Activated CD8-positive, alpha-beta memory T cell treated with anti-CD3 and anti-CD28 coated beads, Interleukin-2, amount 50 U/mL, for 1 hour (primary cell): ENCODE data around the gene POLL.
"Not testable (repeated sequence)": the region's sequence is repeated elsewhere in the genome, so short reads cannot be mapped to it uniquely, and the experiment has no call there.

Experiments used
- DNase-seq: peaks from one replicate; pipeline ENCODE4 v3.0.0-alpha.2; 2020; ENCODE audit errors: extremely low read depth

POLL gene

DNA sequence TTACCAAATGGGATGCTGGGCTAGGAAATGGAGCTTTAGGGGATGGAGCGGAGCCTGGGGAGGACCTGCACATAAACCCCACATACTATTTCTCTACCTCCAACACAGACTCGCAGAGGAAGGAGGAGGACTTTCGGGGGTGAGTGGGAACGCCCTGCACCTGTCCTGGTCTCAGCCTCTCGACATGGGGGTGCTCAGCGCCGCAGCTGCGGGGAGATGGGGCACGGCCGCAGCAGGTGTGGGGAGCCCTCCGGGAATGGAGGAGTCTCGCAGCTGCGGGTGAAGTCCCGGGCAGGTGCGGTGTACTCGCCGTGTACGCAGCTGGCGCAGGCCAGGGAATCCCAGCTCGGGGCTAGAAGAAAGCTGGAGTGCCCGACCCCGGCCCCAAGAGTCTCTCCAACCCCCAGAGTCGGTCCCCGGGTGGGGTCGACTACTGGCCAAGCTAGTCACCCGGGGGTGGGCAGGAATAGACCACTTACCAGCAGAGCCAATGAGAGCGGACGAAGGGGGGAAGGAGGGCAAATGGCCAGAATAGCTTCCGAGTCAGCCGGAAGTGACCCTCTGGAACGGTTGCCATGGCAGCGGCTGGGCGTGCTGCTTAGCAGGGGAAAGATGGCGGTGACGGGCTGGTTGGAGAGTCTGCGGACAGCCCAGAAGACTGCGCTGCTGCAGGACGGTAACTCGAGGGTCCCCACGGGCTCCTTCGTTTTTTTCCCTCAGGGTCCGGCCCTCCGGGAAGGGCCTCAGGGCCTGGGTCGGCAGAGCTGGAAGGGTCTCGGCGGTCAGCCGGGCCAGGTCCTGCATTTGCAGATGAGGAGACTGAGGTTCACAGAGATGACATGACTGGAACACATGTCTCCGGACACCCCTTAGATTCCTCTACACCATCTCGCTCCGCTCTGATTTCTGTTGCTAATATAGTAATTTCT, at the start of gene POLL, which contains the start of gene DPCD:
POLL (minus strand) TSS at position 533 of the 929 bp plus-strand sequence. CDS start 897 bp downstream, outside the sequence.
DPCD (plus strand) TSS at position 597 of the 929 bp plus-strand sequence; CDS start at position 613, 16 bp downstream.
- peak; percentile 81 for DNase-seq

DNA sequence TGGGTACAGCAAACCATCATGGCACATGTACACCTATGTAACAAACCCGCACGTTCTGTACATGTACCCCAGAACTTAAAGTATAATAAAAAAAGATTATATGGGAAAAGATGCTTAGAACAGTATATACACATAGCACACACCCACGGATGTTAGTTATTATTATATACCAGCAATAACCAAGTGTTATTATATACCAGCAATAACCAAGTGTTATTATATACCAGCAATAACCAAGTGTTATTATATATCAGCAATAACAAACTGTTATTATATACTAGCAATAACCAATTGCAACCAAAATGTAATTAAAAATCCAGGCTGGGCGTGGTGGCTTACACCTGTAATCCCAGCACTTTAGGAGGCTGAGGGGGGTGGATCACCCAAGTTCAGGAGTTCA, 45.5 kb upstream of the POLL start:
- DNase-seq, result not testable (repeated sequence)

DNA sequence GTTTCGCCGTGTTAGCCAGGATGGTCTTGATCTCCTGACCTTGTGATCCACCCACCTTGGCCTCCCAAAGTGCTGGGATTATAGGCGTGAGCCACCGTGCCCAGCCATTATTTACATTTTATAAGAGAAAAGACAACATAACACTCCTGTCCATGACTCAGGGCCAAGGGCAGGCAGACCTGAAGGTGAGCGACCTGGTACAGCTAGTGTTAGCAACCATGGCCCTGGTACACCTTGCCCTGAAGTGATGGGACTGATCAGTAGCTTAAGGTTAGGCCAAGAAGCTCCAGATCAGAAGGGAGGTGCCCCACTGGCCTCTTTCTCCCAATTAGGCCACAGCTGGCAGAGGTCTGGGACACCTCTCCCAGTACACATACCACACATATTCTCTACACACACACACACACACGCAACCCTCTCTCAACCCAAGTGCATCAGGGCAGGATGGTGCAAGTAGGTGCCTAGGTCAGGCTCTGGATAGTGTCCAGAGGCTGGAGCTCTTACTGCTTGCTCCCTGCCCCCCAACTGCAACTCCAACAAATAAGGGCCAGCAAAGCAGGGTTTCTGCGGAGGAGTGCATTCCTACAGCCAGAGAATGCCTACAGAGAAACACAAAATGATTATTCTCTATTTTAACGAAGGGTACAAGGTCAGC, 43.9 kb upstream of the POLL start:
- DNase-seq, result no peak

DNA sequence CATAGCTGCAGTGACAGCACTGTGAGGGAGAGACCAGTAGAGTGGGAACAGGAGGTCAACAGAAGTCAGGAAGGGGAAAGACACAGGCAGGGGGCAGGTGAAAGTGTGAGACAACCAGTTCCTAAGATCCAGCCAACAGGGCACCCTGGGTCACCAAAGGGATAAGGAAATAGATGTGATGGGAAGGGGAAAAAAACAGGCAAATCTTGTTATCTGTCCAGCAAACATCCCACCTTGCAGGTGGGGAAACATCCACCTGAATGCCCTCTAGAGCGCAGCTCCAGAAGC, 42.5 kb upstream of the POLL start:
- DNase-seq, result no peak

DNA sequence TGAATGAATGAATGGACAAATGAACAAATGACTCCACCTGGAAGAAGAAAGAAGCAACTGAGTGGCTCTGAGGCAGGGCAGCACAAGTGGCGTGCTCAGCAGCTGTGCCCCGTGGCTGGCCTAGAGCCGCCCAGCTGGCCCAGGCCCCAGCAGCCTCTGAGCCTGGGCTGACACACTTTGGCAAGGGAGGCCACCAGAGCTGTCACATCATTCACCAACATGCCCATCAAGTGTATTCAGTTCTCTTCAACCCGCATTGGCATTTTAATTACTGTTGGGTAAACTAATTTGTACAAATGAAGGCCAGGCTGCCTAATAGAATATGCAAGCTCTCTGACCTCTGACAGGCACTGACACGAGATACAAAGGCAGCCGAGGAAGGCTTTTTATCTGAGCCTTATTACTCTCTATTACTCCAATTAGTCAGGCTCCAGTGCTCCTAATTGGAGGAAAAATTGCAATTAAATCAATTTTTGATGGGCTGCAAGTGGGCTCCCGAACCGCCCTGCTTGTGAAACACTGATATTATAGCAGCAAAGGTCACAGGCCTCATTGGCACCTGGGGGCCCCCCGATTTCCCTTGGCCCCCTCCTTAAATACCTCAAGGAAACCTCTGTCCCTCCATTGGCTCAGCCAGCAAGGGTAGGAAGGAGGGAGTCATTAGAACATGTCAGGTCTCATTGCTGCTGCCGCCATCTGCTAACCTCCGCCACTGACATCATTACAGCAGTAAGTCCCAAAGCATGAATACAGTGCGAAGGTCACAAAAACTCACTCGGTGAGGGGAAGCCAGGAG, 42.0 kb upstream of the POLL start:
- DNase-seq, result no peak

DNA sequence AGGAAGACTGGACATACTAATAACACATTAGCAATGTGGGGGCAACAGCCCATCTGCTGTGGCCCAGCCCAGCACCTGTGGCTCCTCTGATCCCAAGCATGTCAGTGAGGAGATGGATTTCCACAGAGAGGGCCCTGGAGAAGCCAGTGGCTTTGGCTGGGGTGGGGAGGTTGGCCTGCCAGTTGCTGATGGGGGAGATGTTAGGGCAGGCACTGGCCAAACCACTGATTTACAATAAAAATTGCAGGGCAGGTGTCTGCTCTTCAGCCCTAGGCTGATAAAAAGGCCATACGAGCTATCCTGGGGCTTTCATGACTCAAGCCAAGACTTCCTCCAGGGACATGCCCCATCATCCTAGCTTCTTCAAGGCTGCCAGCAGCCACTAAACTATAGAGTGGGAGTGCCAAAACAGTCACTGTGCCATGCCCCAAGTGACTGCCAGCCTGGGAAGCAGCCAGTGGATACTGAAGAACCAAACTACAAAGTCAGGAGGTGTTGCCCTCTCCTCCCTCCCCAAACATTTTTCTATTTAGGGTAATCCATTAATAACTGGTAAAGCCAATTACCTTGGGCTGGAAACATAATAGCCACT, 37.9 kb upstream of the POLL start:
- DNase-seq, result no peak

DNA sequence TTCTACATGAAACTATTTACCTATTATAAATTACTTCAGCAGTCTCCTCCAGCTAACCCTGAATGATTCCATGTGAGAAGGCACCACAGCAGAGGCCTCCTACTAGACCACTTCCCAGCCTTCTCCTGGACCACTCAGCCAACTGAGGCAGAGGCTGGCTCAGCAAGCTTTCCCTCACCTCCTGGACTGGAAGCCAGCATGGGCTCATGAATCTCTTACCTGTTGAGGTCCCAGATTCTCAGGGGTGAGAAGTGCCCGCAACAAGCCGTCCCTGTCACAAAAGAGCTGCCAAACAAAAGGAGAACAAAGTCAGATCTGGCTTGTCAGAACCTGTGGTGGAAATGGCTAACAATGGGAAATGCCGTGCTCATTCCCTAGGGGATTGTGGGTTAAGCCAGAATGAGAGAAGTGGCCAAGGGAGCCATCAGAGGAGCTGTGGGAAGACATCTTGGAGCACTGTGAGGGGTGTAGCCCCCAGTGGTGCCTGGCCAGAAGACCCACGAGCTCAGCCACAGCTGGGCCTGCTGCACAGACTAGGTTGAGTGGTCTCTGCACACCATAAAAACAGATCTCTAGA, 36.6 kb upstream of the POLL start:
- no peak for DNase-seq

DNA sequence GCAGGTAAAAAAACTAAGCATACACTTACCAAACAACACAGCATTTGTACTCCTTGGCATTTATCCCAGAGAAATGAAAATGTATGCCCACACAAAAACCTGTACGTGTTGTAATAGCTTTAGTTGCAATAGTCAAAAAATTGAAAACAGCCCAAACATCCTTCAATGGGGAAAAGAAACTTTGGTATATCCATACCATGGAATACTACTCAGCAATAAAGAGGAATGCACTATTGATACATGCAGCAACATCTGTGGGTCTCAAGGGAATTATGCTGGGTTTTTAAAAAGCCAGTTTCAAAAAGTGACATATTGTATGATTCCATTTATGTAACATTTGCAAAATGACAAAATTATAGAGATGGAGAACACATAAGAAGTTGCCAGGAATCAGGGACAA, 35.5 kb upstream of the POLL start:
- no peak for DNase-seq

DNA sequence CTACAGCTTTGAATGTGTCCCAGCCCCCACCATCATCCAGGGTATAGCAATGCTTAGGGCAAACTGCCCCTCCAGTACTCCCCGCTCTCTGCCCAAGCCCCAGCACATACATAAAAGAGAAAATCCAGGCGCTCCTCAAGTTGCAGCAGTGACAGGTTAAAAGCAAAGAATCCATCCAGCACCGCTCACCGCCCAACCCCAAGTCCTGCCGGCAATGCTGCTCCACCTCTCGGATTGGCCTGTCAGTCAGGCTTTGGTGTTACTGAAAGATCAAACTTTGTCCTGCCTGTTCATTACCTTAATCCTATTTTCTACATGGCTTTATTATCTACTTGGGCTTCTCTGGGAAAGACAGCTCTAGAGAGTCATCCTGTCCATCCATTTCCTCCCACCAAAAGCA, 31.9 kb upstream of the POLL start:
- DNase-seq, result no peak

DNA sequence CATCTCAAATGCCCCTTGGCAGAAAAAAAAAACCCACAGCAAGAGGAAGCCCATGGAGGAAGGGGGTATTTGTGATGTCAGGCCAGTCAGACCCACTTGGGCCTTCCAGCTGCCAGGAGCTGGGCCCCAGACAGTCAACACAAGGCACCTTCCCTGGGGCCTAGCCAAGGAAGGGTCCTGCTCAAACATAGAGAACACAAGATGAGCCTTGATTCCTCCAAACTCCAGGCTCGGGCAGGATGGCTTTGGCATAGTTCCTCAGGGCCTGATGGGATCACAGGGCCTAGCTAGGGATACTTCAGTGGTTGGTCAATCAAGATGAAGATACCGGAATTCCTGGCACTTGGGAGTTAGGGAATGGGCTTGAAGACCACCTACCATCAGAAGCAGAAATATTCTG, 30.8 kb upstream of the POLL start:
- no peak for DNase-seq

DNA sequence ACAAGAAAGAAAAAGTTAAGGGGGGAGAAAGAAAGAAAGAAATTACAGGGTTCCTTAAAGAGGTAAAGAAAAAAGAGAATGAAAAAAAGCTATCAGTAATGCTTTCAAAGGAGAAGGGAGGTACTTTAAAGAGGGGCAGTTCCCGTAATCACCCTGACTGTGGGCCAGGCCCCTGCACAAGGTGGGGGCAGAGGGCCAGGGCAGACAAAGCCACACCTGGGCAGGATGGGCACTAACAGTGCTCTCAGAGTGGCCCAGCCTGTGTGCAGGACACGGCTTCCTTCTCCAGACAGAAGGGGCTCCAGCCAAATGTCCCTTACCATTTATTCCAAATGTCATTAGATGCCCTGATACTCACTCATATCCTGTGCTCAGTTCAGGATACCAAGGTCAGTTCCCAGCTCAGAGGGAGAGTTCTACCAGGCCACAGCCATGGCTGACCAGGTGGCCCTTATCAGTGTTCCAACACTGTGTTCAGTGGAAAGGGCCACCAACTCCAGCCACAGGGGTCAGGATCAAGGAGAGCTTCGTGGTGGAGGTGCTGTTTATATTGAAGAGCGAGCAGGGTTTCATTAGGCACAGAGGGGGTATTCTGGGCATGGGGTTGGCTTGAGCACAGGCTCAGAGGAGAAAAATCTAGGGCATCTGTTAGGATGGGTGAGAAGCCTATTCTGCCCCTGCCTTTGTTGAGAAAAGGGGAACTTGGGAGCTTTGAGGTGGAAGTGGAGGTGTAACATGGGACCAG, 29.9 kb upstream of the POLL start:
- no peak for DNase-seq

DNA sequence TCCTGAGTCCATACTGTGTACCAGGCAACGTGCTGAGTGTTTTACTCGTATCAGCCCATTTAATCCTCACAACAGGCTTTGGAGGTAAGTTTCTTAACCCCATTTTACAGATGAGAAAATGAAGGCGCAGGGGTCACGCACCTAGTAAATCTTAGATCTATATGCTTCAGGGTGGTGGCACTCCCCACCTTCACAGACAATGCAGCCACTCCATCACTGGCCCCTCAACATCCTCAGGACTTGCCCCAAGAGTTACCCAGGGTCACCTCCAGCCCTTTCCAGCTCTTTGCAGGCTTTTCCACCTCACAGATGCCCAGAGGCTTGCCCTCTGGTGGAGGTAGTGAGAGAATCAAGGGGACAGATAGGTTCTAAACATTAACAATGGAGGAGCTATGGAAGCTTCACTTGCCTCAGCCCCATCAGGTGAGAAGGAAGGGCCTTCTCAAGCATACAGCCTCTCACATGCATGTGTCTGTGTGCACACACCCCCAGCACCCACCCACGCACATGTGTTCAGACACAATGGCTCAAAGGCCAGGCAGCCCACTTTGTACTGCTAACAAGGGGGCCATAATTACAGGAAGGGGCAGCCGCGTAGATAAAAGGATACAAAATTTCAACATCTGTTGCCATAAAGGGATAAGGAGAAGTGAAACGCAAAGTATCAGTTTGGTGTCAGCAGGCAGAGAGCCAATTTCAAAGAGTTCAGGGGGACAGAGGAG, 29.2 kb upstream of the POLL start:
- DNase-seq, result no peak

DNA sequence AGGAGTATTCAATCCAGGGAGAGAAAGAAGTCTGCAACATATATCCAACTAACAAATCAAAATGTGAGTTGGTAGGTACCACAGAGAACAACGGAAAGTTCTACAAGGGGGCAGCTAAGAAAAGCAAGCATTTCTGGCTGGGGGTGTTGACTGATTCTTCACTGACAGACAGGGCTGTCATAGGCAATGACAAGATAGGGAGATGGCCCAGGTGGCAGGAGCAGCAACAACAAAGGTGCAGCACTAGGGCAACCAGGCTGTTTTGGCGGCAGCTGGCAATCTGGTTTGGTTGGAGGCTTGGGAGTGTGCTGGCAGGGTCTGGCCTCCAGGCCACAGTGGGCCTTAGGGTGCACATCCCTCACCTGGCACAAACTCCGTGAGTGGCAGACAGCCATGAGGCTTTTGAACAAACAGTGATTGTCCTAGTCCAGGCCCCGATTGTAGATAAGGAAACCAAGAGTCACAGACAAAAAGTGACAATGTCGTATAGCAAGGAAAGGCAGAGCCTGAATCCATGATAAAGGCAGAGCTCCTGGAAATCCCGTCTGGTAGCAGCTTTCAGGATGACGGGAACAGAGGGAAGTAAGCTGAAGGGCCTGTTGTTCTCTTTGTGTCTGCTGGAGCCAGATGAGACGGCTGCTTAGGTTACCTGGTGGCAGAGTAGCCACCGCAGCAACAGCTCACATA, 28.5 kb upstream of the POLL start:
- no peak for DNase-seq

DNA sequence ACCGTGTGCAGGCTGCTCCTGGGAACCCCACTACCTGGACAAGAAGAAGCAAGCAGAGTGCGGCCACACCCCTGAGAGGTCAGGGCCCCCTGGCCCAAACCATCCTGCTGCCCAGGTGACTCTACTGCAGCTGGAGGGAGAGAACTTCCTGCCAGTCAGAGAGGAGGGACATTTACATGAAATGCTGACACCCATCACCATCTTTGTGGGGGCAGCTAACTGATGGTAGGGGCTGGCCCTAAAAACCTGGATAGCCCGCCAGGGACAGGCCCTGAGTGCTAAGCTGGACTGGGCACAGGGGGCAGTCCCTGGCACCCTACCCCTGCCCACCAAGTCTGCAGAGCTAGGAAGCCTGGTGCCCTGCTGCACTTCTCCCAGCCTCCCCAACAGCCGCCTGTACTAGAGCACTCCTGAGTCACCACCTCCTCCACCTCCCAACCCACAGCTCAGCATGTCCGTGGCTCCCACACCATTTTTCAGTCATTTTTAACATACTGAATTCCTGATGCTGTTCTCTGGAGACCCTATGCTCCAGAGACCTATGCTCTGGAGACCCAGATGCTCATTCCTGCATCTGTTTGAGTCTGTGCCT, 27.6 kb upstream of the POLL start:
- DNase-seq, result no peak

DNA sequence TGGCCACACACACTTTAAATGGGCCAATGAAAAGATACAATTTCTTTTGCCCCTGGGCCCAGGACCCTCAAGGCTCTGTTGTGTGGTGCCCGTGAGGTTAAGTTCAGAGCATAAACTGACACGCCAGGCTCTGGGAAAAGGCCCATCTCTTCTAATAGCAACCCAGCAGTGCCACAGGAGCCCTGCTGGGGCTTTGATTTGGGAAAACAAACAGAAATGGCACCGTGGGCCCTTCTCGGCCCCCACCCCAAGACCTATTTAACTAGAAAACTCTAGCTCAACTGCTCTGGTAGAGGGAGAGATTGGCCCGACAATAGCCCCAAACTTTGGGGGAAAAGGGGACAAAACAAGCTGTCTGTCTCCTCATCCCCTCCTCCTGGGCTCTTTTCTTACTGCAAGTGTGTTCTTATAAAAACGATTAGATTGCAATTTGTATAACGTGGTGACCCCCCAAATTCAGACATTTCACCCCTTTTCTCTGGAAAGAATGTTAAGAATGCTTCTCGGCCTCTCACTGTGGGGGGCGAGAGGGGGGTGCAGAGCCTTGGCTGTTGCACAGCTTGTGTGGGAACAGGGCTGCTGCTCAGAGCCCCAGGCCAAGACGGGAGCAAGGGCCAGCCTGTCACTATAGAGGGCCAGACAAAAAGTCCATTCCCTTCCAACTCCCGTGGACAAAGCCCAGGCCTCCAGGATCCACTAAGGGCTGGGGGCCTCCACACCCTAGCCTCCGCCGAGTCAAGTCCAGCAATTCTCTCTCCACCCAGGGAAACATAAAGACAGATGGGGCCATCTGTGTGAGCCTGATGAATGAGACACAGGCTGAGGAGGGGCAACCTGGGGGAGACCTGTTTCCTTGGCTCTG, 26.8 kb upstream of the POLL start:
- DNase-seq, result no peak

DNA sequence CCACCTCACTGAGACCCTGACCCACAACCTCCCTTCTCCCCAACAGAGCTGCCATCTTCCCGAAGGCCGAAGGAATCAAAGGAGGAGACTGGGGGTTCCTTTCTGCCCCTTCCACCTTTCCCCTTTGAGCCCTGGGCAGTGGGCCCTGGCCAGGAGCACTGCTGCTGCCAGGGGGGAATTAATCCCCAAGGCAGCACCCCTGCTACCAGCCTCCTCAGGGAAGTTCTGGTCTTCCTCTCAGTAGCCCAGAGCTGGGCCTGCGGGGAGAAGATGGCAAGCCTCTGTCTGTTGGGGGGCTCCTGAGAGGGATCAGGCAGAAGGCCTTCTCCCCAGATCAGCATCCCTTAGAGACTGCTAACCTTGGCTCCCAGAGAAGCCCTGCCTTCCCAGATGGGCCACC, 25.6 kb upstream of the POLL start:
- DNase-seq, result no peak

DNA sequence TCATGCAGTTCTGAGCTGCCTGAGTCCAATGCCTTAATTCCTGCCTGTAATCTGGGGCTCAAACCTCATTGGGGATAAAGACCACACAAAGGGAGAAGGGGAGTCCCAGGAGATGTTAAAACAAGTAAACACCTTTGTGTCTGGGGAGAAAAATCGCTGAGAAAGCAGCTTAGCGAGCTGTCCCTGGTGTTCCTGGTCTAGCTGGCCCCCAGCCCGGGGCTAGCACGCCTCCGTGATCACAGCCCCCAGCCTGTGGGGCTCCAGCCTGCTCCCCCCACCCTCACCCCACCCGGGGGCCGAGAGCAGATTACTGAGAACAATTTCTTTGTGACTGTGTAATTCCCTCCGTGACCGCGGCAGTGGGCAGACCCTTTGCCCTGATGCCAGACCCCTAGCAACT, 24.8 kb upstream of the POLL start:
- DNase-seq, result no peak

DNA sequence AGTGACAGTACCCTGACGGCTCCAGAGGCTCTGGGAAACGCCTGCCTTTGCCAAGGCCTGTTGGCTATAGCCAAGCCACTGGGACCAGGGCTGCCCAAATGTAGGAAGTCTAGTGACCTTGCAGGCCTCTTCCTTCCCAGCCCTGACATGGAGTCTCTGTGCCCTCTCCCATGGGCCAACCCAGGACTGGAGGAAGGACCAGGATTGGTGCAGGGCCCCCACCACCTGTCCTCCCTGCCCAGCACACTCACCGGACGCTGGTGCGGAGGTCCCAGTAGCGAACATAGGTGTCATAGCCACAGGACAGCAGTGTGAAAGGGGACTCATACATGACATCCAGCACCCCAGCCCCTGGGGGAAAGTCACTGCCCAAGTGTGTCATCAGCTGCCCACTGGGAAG, 24.0 kb upstream of the POLL start:
- DNase-seq, result no peak
